HepG2 (cell line): ENCODE results near the gene DDRGK1. TPM values are rescaled to one million over a fixed set of nuclear protein-coding genes. Genes with fewer than 3 reads are reported as not detected.

Experiments used
- CENPT ChIP-seq: sonication (generic); formaldehyde crosslinking; IDR thresholded peaks from 2 replicates; pipeline ENCODE4 v1.8.0; 2022; ENCODE audit warnings: low read depth, mild to moderate bottlenecking, moderate library complexity, missing genetic modification reagents
- GFI1 ChIP-seq: sonication (generic); formaldehyde crosslinking; IDR thresholded peaks from 2 replicates; pipeline ENCODE4 v1.5.0; 2020; ENCODE audit warnings: missing genetic modification reagents, mild to moderate bottlenecking, borderline replicate concordance
- HCFC1 ChIP-seq: fragments of 150-350 bp; IDR thresholded peaks from 2 replicates; pipeline ENCODE4 v1.6.1; 2014; ENCODE audit warnings: low read depth, low read length
- HNF4A ChIP-seq: sonication (generic); formaldehyde crosslinking; IDR thresholded peaks from 2 replicates; pipeline ENCODE4 v1.4.0; 2020; ENCODE audit warnings: missing genetic modification reagents
- HNF4G ChIP-seq, 2 experiments: sonication (generic) in 1 of 2; formaldehyde crosslinking in 1 of 2; IDR thresholded peaks; 2 replicates each; pipeline versions ENCODE4 v1.4.0 to v1.6.1; 2011 to 2020; ENCODE audit warnings: borderline replicate concordance in 2 of 2, low read depth in 2 of 2, mild to moderate bottlenecking in 2 of 2, low read length in 1 of 2, missing genetic modification reagents in 1 of 2, moderate library complexity in 1 of 2
- HNRNPUL1 ChIP-seq: fragments of 200-400 bp; formaldehyde crosslinking; IDR thresholded peaks from 2 replicates; pipeline ENCODE4 v1.6.1; 2017; ENCODE audit warnings: low read depth, mild to moderate bottlenecking, low read length, moderate library complexity
- KDM3A ChIP-seq: IDR thresholded peaks from 2 replicates; pipeline ENCODE4 v1.6.1; 2018; ENCODE audit warnings: low read depth, missing compliant biosample characterization
- KLF13 ChIP-seq: sonication (generic); formaldehyde crosslinking; IDR thresholded peaks from 2 replicates; pipeline ENCODE4 v1.4.0; 2020; ENCODE audit warnings: mild to moderate bottlenecking, missing genetic modification reagents
- MATR3 ChIP-seq: sonication (generic); formaldehyde crosslinking; IDR thresholded peaks from 2 replicates; pipeline ENCODE4 v1.4.0; 2020; ENCODE audit warnings: missing genetic modification reagents
- MLLT10 ChIP-seq: sonication (generic); formaldehyde crosslinking; IDR thresholded peaks from 2 replicates; pipeline ENCODE4 v1.4.0; 2020; ENCODE audit warnings: missing genetic modification reagents
- NFE2L1 ChIP-seq: sonication (generic); formaldehyde crosslinking; IDR thresholded peaks from 2 replicates; pipeline ENCODE4 v1.4.0; 2020; ENCODE audit warnings: missing genetic modification reagents, mild to moderate bottlenecking, borderline replicate concordance
- PCBP2 ChIP-seq: fragments of 200-400 bp; formaldehyde crosslinking; optimal IDR thresholded peaks from 2 replicates; pipeline ENCODE3; 2018; ENCODE audit warnings: low read length, low read depth; ENCODE audit not compliant: poor library complexity, severe bottlenecking
- POLR2G ChIP-seq: fragments of 200-400 bp; formaldehyde crosslinking; IDR thresholded peaks from 2 replicates; pipeline ENCODE4 v1.6.1; 2018; ENCODE audit warnings: mild to moderate bottlenecking, low read depth, low read length, moderate library complexity
- PRPF4 ChIP-seq: fragments of 200-400 bp; formaldehyde crosslinking; IDR thresholded peaks from 2 replicates; pipeline ENCODE4 v1.6.1; 2016; ENCODE audit warnings: low read length, low read depth; ENCODE audit not compliant: poor library complexity, severe bottlenecking
- SATB2 ChIP-seq: sonication (generic); formaldehyde crosslinking; IDR thresholded peaks from 2 replicates; pipeline ENCODE4 v1.5.0; 2020; ENCODE audit warnings: missing genetic modification reagents
- TIGD3 ChIP-seq: sonication (generic); formaldehyde crosslinking; IDR thresholded peaks from 2 replicates; pipeline ENCODE4 v1.5.1; 2020; ENCODE audit warnings: mild to moderate bottlenecking, missing genetic modification reagents, borderline replicate concordance
- TP53 ChIP-seq: sonication (generic); formaldehyde crosslinking; conservative IDR thresholded peaks from 2 replicates; pipeline ENCODE4 v1.4.0; 2020; ENCODE audit warnings: missing genetic modification reagents
- ZBTB1 ChIP-seq: sonication (generic); formaldehyde crosslinking; IDR thresholded peaks from 2 replicates; pipeline ENCODE4 v1.4.0; 2020; ENCODE audit warnings: missing genetic modification reagents, borderline replicate concordance
- ZC3H13 ChIP-seq: sonication (generic); formaldehyde crosslinking; IDR thresholded peaks from 2 replicates; pipeline ENCODE4 v1.8.1; 2023; ENCODE audit warnings: mild to moderate bottlenecking, missing genetic modification reagents, moderate library complexity
- ZFAT ChIP-seq: sonication (generic); formaldehyde crosslinking; conservative IDR thresholded peaks from 2 replicates; pipeline ENCODE4 v1.8.1; 2023; ENCODE audit warnings: missing genetic modification reagents, inconsistent platforms
- ZNF484 ChIP-seq: sonication (generic); formaldehyde crosslinking; IDR thresholded peaks from 2 replicates; pipeline ENCODE4 v1.5.1; 2020; ENCODE audit warnings: mild to moderate bottlenecking, low read depth, missing genetic modification reagents, borderline replicate concordance
- ZNF747 ChIP-seq: sonication (generic); formaldehyde crosslinking; IDR thresholded peaks from 2 replicates; pipeline ENCODE4 v1.8.1; 2023; ENCODE audit warnings: missing genetic modification reagents, mild to moderate bottlenecking, borderline replicate concordance
- ZSCAN25 ChIP-seq: sonication (generic); formaldehyde crosslinking; IDR thresholded peaks from 2 replicates; pipeline ENCODE4 v1.8.0; 2022; ENCODE audit warnings: mild to moderate bottlenecking, missing genetic modification reagents
- polyA plus RNA-seq, 8 experiments: library from polyadenylated mRNA; depleted of rRNA in 3 of 8; stranded (reverse) in 7 of 8; unstranded in 1 of 8; fragments of >200 nt; fragmentation: Illumina TruSeq in 4 of 8; extraction: Trizol in 4 of 8; gene quantifications; 2 replicates each; pipeline versions ENCODE4 v1.2.1 to v1.2.3, GENCODE V29; 2011 to 2016; ENCODE audit warnings: low read depth in 4 of 8, missing spikeins in 1 of 8, mixed read lengths in 1 of 8; ENCODE audit not compliant: insufficient read depth in 1 of 8
- total RNA-seq, 5 experiments: library from RNA; depleted of rRNA; stranded (reverse); fragments of >200 nt; fragmentation: Illumina TruSeq; extraction: Trizol; gene quantifications; 2 replicates each; pipeline ENCODE4 v1.2.3, GENCODE V29; 2016; ENCODE audit warnings: low read depth in 1 of 5
- TF ChIP-seq, protein P1 (sequence below): IDR thresholded peaks from 2 replicates; pipeline ENCODE4 v1.6.1; 2016; ENCODE audit warnings: missing biosample characterization, missing genetic modification reagents, low read depth
- TF ChIP-seq, protein P2 (sequence below): sonication (generic); formaldehyde crosslinking; IDR thresholded peaks from 2 replicates; pipeline ENCODE4 v1.4.0; 2020; ENCODE audit warnings: mild to moderate bottlenecking, missing genetic modification reagents
- TF ChIP-seq, protein P3 (sequence below): sonication (generic); formaldehyde crosslinking; IDR thresholded peaks from 2 replicates; pipeline ENCODE4 v1.8.1; 2023; ENCODE audit warnings: mild to moderate bottlenecking, missing genetic modification reagents, borderline replicate concordance

The DDRGK1 gene
- total and polyA plus RNA-seq, 2 of the 13 experiments (the other 11 are each of a cell fraction or from before 2014, with no cell fraction given) = 96.7 to 149 TPM

DNA sequence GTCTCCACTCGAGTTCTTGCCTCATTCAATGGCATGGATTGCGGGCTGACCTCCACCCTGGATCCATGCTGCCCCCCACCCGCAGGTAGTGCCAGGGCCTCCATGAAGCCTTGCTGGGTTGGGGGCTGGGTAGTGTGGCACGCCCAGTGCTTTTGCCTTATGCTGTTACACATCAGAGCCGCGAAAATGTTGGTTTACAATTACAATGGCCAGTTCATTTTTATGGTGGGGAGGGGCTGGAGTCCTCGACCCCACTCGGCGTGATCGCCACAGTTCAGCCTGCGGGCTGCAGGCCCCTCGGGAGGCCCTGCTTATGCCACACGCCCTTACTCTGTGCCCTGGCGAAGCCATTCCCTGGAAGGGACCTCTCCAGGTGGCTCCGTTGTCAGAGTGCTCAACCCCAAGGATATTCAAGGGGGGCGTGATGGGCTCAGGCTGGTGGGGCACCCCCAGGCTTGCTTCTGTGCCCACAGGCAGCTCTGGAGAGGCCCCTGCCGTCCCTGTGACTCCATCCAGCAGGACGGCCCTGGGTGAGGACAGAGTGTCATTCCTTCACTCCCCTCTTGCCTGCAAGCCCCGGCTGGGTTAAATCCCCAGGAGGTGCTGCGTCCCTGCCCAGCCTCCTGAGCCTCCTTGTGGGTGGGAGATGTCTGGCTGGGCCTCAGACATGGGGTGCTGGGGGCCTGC is 19.7 kb upstream of the DDRGK1 start (continued):
- TF ChIP-seq MLLT10 (CRISPR knock-in tag) (no peak), SATB2 (CRISPR knock-in tag) (no peak), HNF4G (IDR thresholded peaks at IDR 0.05; ENCODE audit: borderline replicate concordance, low read depth, low read length) (no peak), HNF4G (CRISPR knock-in tag; IDR thresholded peaks at IDR 0.05; ENCODE audit: borderline replicate concordance, low read depth) (no peak; the same call in 1 of the 2 replicates), ZSCAN25 (CRISPR knock-in tag) (no peak), NFE2L1 (CRISPR knock-in tag) (0 out of 2 replicates have a peak, but pooled peaks have one; percentile 13), HNRNPUL1 (no peak), PCBP2 (no peak), PRPF4 (peak; percentile 19), ZBTB1 (no peak), POLR2G (peak; percentile 10), KLF13 (CRISPR knock-in tag) (0 out of 2 replicates have a peak, but pooled peaks have one; percentile 6), MATR3 (CRISPR knock-in tag) (0 out of 2 replicates have a peak, but pooled peaks have one; percentile 40), TP53 (CRISPR knock-in tag) (no peak), ZNF747 (CRISPR knock-in tag) (no peak), TIGD3 (no peak), ZNF484 (CRISPR knock-in tag) (no peak), GFI1 (CRISPR knock-in tag) (no peak), ZFAT (CRISPR knock-in tag) (no peak), CENPT (peak; percentile 13; the same call in 1 of the 2 replicates), KDM3A (CRISPR knock-in tag) (0 out of 2 replicates have a peak, but pooled peaks have one; percentile 33), HNF4A (CRISPR knock-in tag) (no peak), HCFC1 (no peak), ZC3H13 (CRISPR knock-in tag) (no peak)
- TF ChIP-seq, protein P1, sequence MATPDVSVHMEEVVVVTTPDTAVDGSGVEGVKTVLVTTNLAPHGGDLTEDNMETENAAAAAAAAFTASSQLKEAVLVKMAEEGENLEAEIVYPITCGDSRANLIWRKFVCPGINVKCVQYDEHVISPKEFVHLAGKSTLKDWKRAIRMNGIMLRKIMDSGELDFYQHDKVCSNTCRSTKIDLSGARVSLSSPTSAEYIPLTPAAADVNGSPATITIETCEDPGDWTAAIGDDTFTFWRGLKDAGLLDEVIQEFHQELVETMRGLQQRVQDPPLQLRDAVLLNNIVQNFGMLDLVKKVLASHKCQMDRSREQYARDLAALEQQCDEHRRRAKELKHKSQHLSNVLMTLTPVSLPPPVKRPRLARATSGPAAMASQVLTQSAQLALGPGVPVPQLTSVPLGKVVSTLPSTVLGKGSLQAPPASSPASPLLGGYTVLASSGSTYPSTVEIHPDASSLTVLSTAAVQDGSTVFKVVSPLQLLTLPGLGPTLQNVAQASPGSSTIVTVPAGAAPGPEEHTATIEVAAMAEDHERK = no peak
- TF ChIP-seq, protein P2, sequence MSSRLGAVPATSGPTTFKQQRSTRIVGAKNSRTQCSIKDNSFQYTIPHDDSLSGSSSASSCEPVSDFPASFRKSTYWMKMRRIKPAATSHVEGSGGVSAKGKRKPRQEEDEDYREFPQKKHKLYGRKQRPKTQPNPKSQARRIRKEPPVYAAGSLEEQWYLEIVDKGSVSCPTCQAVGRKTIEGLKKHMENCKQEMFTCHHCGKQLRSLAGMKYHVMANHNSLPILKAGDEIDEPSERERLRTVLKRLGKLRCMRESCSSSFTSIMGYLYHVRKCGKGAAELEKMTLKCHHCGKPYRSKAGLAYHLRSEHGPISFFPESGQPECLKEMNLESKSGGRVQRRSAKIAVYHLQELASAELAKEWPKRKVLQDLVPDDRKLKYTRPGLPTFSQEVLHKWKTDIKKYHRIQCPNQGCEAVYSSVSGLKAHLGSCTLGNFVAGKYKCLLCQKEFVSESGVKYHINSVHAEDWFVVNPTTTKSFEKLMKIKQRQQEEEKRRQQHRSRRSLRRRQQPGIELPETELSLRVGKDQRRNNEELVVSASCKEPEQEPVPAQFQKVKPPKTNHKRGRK (CRISPR knock-in tag) = no peak
- TF ChIP-seq, protein P3, sequence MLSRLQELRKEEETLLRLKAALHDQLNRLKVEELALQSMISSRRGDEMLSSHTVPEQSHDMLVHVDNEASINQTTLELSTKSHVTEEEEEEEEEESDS = no peak; the same call in 1 of the 2 replicates
